ENCODE results near the gene INHA.

Gene INHA

GRCh38 chr2:219572237-219573001 lies at the start of gene INHA:
Gene INHA, plus strand, starts transcription at chr2:219572310. Its CDS starts 65 bp downstream, at chr2:219572375.
- no peak for DNase-seq

- DNase-seq = no peak
Observed at GRCh38 chr2:219523031-219523671, 49.0 kb upstream of the INHA start.

GRCh38 chr2:219524817-219525216 lies 47.3 kb upstream of the INHA start:
- DNase-seq = no peak

GRCh38 chr2:219525533-219526232 lies 46.4 kb upstream of the INHA start:
- DNase-seq = no peak

- DNase-seq = no peak
Observed at GRCh38 chr2:219526320-219527075, 45.6 kb upstream of the INHA start.

GRCh38 chr2:219527076-219527394 lies 45.1 kb upstream of the INHA start:
- no peak for DNase-seq

GRCh38 chr2:219527472-219527871 lies 44.6 kb upstream of the INHA start:
- no peak for DNase-seq

- peak; percentile 93 for DNase-seq
Observed at GRCh38 chr2:219530048-219530963, 41.8 kb upstream of the INHA start.

- no peak for DNase-seq
Observed at GRCh38 chr2:219531639-219532377, 40.3 kb upstream of the INHA start.

GRCh38 chr2:219532378-219532649 lies 39.8 kb upstream of the INHA start:
- DNase-seq = no peak

- no peak for DNase-seq
Observed at GRCh38 chr2:219533930-219534661, 38.0 kb upstream of the INHA start.

GRCh38 chr2:219536425-219536824 lies 35.7 kb upstream of the INHA start:
- DNase-seq = no peak

- no peak for DNase-seq
Observed at GRCh38 chr2:219536967-219537366, 35.1 kb upstream of the INHA start.

- no peak for DNase-seq
Observed at GRCh38 chr2:219537657-219538488, 34.2 kb upstream of the INHA start.

- DNase-seq = peak; percentile 74
Observed at GRCh38 chr2:219538504-219538951, 33.6 kb upstream of the INHA start.

GRCh38 chr2:219538956-219539788 lies 32.9 kb upstream of the INHA start:
- DNase-seq = no peak

GRCh38 chr2:219539926-219540678 lies 32.0 kb upstream of the INHA start:
- DNase-seq = no peak

Measured in femur (tissue), 1 donor.